Hepatocyte (in vitro differentiated cells): ENCODE measurements around the gene EXOSC2.

Experiments
- EZH2 ChIP-seq: fragments of 200-600 bp; sonication (generic); IDR thresholded peaks from 2 replicates; pipeline ENCODE4 v1.6.1; 2016; ENCODE audit warnings: antibody characterized with exemption, mild to moderate bottlenecking, borderline replicate concordance
- TF ChIP-seq, protein P1 (sequence below): fragments of 200-600 bp; sonication (generic); IDR thresholded peaks from 2 replicates; pipeline ENCODE4 v1.5.1; 2016; ENCODE audit warnings: antibody characterized with exemption, mild to moderate bottlenecking; ENCODE audit not compliant: poor library complexity

DNA sequence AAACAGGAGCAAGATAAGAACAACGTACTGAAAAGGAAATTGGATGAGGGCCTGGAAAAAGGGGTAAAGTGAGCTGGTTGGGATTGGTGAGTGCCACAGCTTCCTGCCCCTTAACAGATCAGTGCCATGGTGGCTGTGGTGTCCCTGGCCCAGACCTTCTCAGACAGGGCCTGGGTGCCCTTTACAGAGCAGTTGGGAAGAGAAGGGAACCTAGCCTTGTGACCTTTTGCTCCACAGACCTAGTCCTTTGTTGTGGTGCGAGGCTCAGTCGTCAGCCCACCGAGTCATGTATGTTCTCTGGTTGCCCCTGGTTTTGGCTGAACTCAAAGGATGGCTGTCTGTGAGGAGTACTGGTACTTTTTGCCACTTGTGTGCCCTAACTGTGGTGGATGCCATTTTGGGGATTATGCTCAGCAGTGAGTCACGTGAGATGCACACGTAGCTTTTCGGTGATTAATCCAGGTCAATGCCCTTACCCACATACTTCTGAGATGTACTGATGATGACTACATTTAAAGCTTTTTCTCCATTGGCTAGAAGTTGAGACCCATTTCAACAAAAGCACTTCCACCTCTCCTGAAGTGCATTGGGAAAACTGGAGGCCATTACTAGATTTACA lies 48.4 kb downstream of the EXOSC2 start:
- TF ChIP-seq, protein P1, sequence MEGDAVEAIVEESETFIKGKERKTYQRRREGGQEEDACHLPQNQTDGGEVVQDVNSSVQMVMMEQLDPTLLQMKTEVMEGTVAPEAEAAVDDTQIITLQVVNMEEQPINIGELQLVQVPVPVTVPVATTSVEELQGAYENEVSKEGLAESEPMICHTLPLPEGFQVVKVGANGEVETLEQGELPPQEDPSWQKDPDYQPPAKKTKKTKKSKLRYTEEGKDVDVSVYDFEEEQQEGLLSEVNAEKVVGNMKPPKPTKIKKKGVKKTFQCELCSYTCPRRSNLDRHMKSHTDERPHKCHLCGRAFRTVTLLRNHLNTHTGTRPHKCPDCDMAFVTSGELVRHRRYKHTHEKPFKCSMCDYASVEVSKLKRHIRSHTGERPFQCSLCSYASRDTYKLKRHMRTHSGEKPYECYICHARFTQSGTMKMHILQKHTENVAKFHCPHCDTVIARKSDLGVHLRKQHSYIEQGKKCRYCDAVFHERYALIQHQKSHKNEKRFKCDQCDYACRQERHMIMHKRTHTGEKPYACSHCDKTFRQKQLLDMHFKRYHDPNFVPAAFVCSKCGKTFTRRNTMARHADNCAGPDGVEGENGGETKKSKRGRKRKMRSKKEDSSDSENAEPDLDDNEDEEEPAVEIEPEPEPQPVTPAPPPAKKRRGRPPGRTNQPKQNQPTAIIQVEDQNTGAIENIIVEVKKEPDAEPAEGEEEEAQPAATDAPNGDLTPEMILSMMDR, result no peak
- TF ChIP-seq EZH2, result no peak
